Loucy (cell line): ENCODE results near the gene STAC3.

Source experiments
- EZH2phosphoT487 ChIP-seq: fragments of 200-600 bp; IDR thresholded peaks from 2 replicates; pipeline ENCODE4 v1.6.1; 2018; ENCODE audit warnings: antibody characterized with exemption, mild to moderate bottlenecking, moderate library complexity, borderline replicate concordance
- TF ChIP-seq, protein P1 (sequence below): fragments of 200-600 bp; sonication (generic); conservative IDR thresholded peaks from 2 replicates; pipeline ENCODE4 v1.5.1; 2014; ENCODE audit warnings: mild to moderate bottlenecking, antibody characterized with exemption, low read length

DNA sequence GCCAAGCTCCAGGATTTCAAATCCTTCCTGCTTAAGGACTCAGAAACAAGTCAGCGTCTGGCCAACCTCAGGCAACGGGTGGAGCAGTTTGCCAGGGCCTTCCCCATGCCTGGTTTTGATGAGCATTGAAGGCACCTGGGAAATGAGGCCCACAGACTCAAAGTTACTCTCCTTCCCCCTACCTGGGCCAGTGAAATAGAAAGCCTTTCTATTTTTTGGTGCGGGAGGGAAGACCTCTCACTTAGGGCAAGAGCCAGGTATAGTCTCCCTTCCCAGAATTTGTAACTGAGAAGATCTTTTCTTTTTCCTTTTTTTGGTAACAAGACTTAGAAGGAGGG is 16.8 kb downstream of the STAC3 start:
- TF ChIP-seq, protein P1, sequence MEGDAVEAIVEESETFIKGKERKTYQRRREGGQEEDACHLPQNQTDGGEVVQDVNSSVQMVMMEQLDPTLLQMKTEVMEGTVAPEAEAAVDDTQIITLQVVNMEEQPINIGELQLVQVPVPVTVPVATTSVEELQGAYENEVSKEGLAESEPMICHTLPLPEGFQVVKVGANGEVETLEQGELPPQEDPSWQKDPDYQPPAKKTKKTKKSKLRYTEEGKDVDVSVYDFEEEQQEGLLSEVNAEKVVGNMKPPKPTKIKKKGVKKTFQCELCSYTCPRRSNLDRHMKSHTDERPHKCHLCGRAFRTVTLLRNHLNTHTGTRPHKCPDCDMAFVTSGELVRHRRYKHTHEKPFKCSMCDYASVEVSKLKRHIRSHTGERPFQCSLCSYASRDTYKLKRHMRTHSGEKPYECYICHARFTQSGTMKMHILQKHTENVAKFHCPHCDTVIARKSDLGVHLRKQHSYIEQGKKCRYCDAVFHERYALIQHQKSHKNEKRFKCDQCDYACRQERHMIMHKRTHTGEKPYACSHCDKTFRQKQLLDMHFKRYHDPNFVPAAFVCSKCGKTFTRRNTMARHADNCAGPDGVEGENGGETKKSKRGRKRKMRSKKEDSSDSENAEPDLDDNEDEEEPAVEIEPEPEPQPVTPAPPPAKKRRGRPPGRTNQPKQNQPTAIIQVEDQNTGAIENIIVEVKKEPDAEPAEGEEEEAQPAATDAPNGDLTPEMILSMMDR, result no peak
- TF ChIP-seq EZH2phosphoT487, result no peak
